T-cell (primary cell): ENCODE measurements around the gene RILP. TPM values are rescaled to one million over a fixed set of nuclear protein-coding genes. Genes with fewer than 3 reads are reported as not detected.
"Not testable (repeated sequence)": the region's sequence is repeated elsewhere in the genome, so short reads cannot be mapped to it uniquely, and the experiment has no call there.

Experiments used
- ATAC-seq, 4 experiments: fragments of 200-7000 bp in 3 of 4; fragments of 150-1000 bp in 1 of 4; cut with Tn5 transposase; replicated peaks in 1 of 4; 1 replicate in 3 of 4; 2 replicates in 1 of 4; pipeline ENCODE4 v1.10.0; 2021; ENCODE audit warnings: moderate library complexity in 3 of 4, mild to moderate bottlenecking in 2 of 4, moderate number of reproducible peaks in 1 of 4
- CTCF ChIA-PET, 2 donors: fragments of 300-600 bp; sonication (Branson Sonifier 250); formaldehyde crosslinking; loops; one replicate each; lab custom pipeline; 2022; ENCODE audit warnings: antibody characterized with exemption in 2 of 2; lab: Charles Lee
- POLR2A ChIA-PET, 2 donors: fragments of 300-600 bp; sonication (Branson Sonifier 250); formaldehyde crosslinking; loops; one replicate each; lab custom pipeline; 2022; ENCODE audit warnings: antibody characterized with exemption in 2 of 2; lab: Charles Lee
- DNase-seq, 35 experiments: peaks; one replicate each; pipeline versions ENCODE4 v3.0.0 to v3.0.0-alpha.2; 2013 to 2023
- H3K27ac ChIP-seq: one replicate; pipeline ENCODE4 v1.5.1; 2013; ENCODE audit warnings: low read length
- H3K27me3 ChIP-seq, 2 experiments: replicated peaks in 1 of 2; 1 replicate in 1 of 2; 2 replicates in 1 of 2; pipeline versions ENCODE4 v1.6.1 to v1.7.0; 2013; ENCODE audit warnings: low read length in 1 of 2, mixed read lengths in 1 of 2; ENCODE audit not compliant: control insufficient read depth in 2 of 2, insufficient read depth in 2 of 2; ENCODE audit errors: extremely low read depth in 1 of 2
- H3K36me3 ChIP-seq, 2 donors: 1 replicate in 1 of 2; 2 replicates in 1 of 2; pipeline versions ENCODE4 v1.6.1 to v1.7.0; 2013; ENCODE audit warnings: low read length in 1 of 2; ENCODE audit not compliant: control insufficient read depth in 2 of 2, insufficient read depth in 1 of 2; ENCODE audit errors: extremely low read depth in 1 of 2
- H3K4me1 ChIP-seq, 2 experiments: 1 replicate in 1 of 2; 2 replicates in 1 of 2; pipeline versions ENCODE4 v1.6.1 to v1.7.0; 2013; ENCODE audit warnings: low read length in 2 of 2, mixed read lengths in 1 of 2; ENCODE audit not compliant: insufficient read depth in 2 of 2, control insufficient read depth in 1 of 2; ENCODE audit errors: extremely low read depth in 1 of 2
- H3K4me3 ChIP-seq, 2 donors: 1 replicate in 1 of 2; 2 replicates in 1 of 2; pipeline versions ENCODE4 v1.5.1 to v1.7.0; 2013; ENCODE audit warnings: mild to moderate bottlenecking in 2 of 2, low read length in 1 of 2, moderate library complexity in 1 of 2; ENCODE audit not compliant: control insufficient read depth in 1 of 2; ENCODE audit errors: extremely low read depth in 1 of 2
- H3K9me3 ChIP-seq: 2 replicates; pipeline ENCODE4 v1.7.0; 2013
- H3K27ac Mint-ChIP-seq, 2 donors: one replicate each; pipeline ENCODE4 v1.8.0; 2020 to 2021; ENCODE audit warnings: mild to moderate bottlenecking in 2 of 2, mixed read lengths in 2 of 2
- H3K27me3 Mint-ChIP-seq, 2 donors: one replicate each; pipeline ENCODE4 v1.8.0; 2021 to 2022; ENCODE audit warnings: mixed read lengths in 2 of 2
- H3K36me3 Mint-ChIP-seq: one replicate; pipeline ENCODE4 v1.8.0; 2021; ENCODE audit warnings: mixed read lengths
- H3K4me1 Mint-ChIP-seq, 3 donors: one replicate each; pipeline ENCODE4 v1.8.0; 2020 to 2022; ENCODE audit warnings: mixed read lengths in 3 of 3, mild to moderate bottlenecking in 1 of 3
- H3K4me3 Mint-ChIP-seq, 3 donors: one replicate each; pipeline ENCODE4 v1.8.0; 2020 to 2022; ENCODE audit warnings: mild to moderate bottlenecking in 3 of 3, mixed read lengths in 3 of 3, moderate library complexity in 3 of 3
- H3K9me3 Mint-ChIP-seq, 3 donors: one replicate each; pipeline ENCODE4 v1.8.0; 2020 to 2022; ENCODE audit warnings: mixed read lengths in 3 of 3
- WGBS: methylation state at CpG from one replicate; pipeline ENCODE4 v1.1.5; 2013; ENCODE audit warnings: missing lambda C conversion rate; ENCODE audit not compliant: insufficient coverage; 5-methylcytosine and 5-hydroxymethylcytosine counted together
- total RNA-seq, 35 experiments: library from RNA in 6 of 35; stranded (reverse) in 6 of 35; fragments of 120-200 nt in 1 of 35; gene quantifications; one replicate each; pipeline versions ENCODE4 v1.2.1 to v1.2.4 and lab custom pipeline; 2013 to 2026

RILP gene
- total RNA-seq (1 to 10 TPM; 1.2 to 2.9 (median 2.0) TPM), total RNA-seq (lab: John Stamatoyannopoulos, UW) (0.81 to 6.6 (median 1.8) reads per million in 29 experiments)
- 2.8 TPM for total RNA-seq (2013)

- peak within 1 kb of the TSS; percentile 58 to 68 (median 65) for H3K4me3 Mint-ChIP-seq
- H3K4me1 ChIP-seq = peaks cover 11 to 33% of the 10 kb centered on the region in 2 experiments
- H3K36me3 ChIP-seq = peaks cover 25 to 50% of the 10 kb centered on the region in 2 donors
- CTCF ChIA-PET = interaction anchor here in 1 of 2 donors (0.7 to 2.1 kb wide), 4 partner anchors 19 to 71 kb away, joined by 3 to 16 read pairs (median 3); partner anchors contain the start of gene SLC43A2
- peak within 1 kb of the TSS; percentile 41 for H3K27ac ChIP-seq
- no peaks in the 10 kb centered on the region for H3K27me3 Mint-ChIP-seq
- H3K4me1 Mint-ChIP-seq = peaks cover 11 to 28% (median 16%) of the 10 kb centered on the region in 3 donors
- peak within 1 kb of the TSS; percentile 55 to 77 for H3K27ac Mint-ChIP-seq
- H3K9me3 Mint-ChIP-seq = no peaks in the 10 kb centered on the region
- POLR2A ChIA-PET = interaction anchor here in 1 of 2 donors (0.6 kb wide), 1 partner anchor 325 kb away, joined by 10 read pairs; no protein-coding TSS in a partner anchor
- peaks cover 21% of the 10 kb centered on the region for H3K36me3 Mint-ChIP-seq
- H3K9me3 ChIP-seq = no peaks in the 10 kb centered on the region
- H3K4me3 ChIP-seq = peak within 1 kb of the TSS; percentile 54 to 72
- peaks cover 0 to 7% of the 10 kb centered on the region in 2 experiments for H3K27me3 ChIP-seq
- ATAC-seq = peak; percentile 0 to 13 (median 8)
- WGBS = 90% methylated on average over 11 of the region's 23 CpGs
- no peak for DNase-seq
These were observed at the start of gene RILP for GRCh38 chr17:1649844-1650501. TSS of gene RILP (minus strand) at chr17:1649866. CDS start at chr17:1649804, 62 bp downstream.

GRCh38 chr17:1697681-1698080, 48.0 kb upstream of the RILP start:
- 78% methylated on average over 4 of the region's 5 CpGs for WGBS
- DNase-seq (no peak), ATAC-seq (no peak)
- Histone ChIP-seq H3K4me1 (no peaks in the 10 kb centered on the region), H3K4me3 (no peak overlapping the region), H3K36me3 (no peaks in the 10 kb centered on the region), H3K27me3 (peaks cover 0 to 11% of the 10 kb centered on the region in 2 experiments), H3K9me3 (no peaks in the 10 kb centered on the region), H3K27ac (no peak overlapping the region)
- POLR2A ChIA-PET = no interaction called here
- H3K27ac Mint-ChIP-seq = no peak overlapping the region
- no peaks in the 10 kb centered on the region for H3K36me3 Mint-ChIP-seq
- no peaks in the 10 kb centered on the region for H3K4me1 Mint-ChIP-seq
- CTCF ChIA-PET = interaction anchor here in 1 of 2 donors (0.7 kb wide), 1 partner anchor 131 kb away, joined by 6 read pairs; no protein-coding TSS in a partner anchor
- no peaks in the 10 kb centered on the region for H3K9me3 Mint-ChIP-seq
- no peak overlapping the region for H3K4me3 Mint-ChIP-seq
- H3K27me3 Mint-ChIP-seq = peaks cover 0 to 4% of the 10 kb centered on the region in 2 donors

- whole genome bisulfite sequencing = 87% methylated on average over 7 of the region's 8 CpGs
- ChIA-PET CTCF (no interaction called here), POLR2A (no interaction called here)
- Histone ChIP-seq H3K4me1 (no peaks in the 10 kb centered on the region), H3K4me3 (no peak overlapping the region), H3K27ac (no peak overlapping the region), H3K9me3 (no peaks in the 10 kb centered on the region), H3K27me3 (peaks cover 0 to 11% of the 10 kb centered on the region in 2 experiments), H3K36me3 (no peaks in the 10 kb centered on the region)
- H3K4me1 Mint-ChIP-seq = no peaks in the 10 kb centered on the region
- DNase-seq (no peak), ATAC-seq (no peak)
- H3K36me3 Mint-ChIP-seq = no peaks in the 10 kb centered on the region
- H3K27me3 Mint-ChIP-seq = peaks cover 2 to 4% of the 10 kb centered on the region in 2 donors
- no peaks in the 10 kb centered on the region for H3K9me3 Mint-ChIP-seq
- H3K4me3 Mint-ChIP-seq = no peak overlapping the region
- H3K27ac Mint-ChIP-seq = no peak overlapping the region
These were observed 45.7 kb upstream of the RILP start for GRCh38 chr17:1695365-1695764.

- Histone ChIP-seq H3K9me3 (no peaks in the 10 kb centered on the region), H3K4me3 (no peak overlapping the region), H3K4me1 (no peaks in the 10 kb centered on the region), H3K27me3 (peaks cover 0 to 11% of the 10 kb centered on the region in 2 experiments), H3K27ac (no peak overlapping the region), H3K36me3 (no peaks in the 10 kb centered on the region)
- Mint-ChIP-seq H3K27me3 (peaks cover 2 to 4% of the 10 kb centered on the region in 2 donors), H3K27ac (no peak overlapping the region), H3K9me3 (no peaks in the 10 kb centered on the region), H3K4me1 (no peaks in the 10 kb centered on the region), H3K36me3 (no peaks in the 10 kb centered on the region), H3K4me3 (no peak overlapping the region)
- ChIA-PET POLR2A (no interaction called here), CTCF (no interaction called here)
- WGBS = 75% methylated on average over 6 of the region's 7 CpGs
- no peak for ATAC-seq
- DNase-seq = no peak
These were observed 43.7 kb upstream of the RILP start for GRCh38 chr17:1693339-1693738.

GRCh38 chr17:1690544-1691221, 41.0 kb upstream of the RILP start:
- Histone ChIP-seq H3K27ac (no peak overlapping the region), H3K4me1 (no peaks in the 10 kb centered on the region), H3K4me3 (no peak overlapping the region), H3K36me3 (no peaks in the 10 kb centered on the region), H3K9me3 (no peaks in the 10 kb centered on the region), H3K27me3 (peaks cover 0 to 7% of the 10 kb centered on the region in 2 experiments)
- H3K27me3 Mint-ChIP-seq = peaks cover 2 to 4% of the 10 kb centered on the region in 2 donors
- no peak overlapping the region for H3K4me3 Mint-ChIP-seq
- 100% methylated on average over 1 of the region's 8 CpGs for WGBS
- ChIA-PET CTCF (no interaction called here), POLR2A (no interaction called here)
- peaks cover 0 to 2% (median 0%) of the 10 kb centered on the region in 3 donors for H3K4me1 Mint-ChIP-seq
- H3K36me3 Mint-ChIP-seq = no peaks in the 10 kb centered on the region
- ATAC-seq = no peak
- H3K27ac Mint-ChIP-seq = no peak overlapping the region
- no peak for DNase-seq
- no peaks in the 10 kb centered on the region for H3K9me3 Mint-ChIP-seq

- peaks cover 6 to 14% of the 10 kb centered on the region in 2 experiments for H3K4me1 ChIP-seq
- H3K36me3 Mint-ChIP-seq = peaks cover 12% of the 10 kb centered on the region
- H3K4me3 ChIP-seq, H3K36me3 ChIP-seq, H3K27ac ChIP-seq, H3K9me3 ChIP-seq, H3K27me3 Mint-ChIP-seq, H3K9me3 Mint-ChIP-seq, DNase-seq, H3K27me3 ChIP-seq, H3K4me3 Mint-ChIP-seq, H3K27ac Mint-ChIP-seq, CTCF ChIA-PET, ATAC-seq: not testable (repeated sequence)
- POLR2A ChIA-PET = interaction anchor here in 1 of 2 donors (1.3 kb wide), 1 partner anchor 28 kb away, joined by 3 read pairs; no protein-coding TSS in a partner anchor
- peaks cover 14 to 19% (median 18%) of the 10 kb centered on the region in 3 donors for H3K4me1 Mint-ChIP-seq
- no CpG with 5 or more reads among the region's 6 CpGs for WGBS
These were observed 38.7 kb upstream of the RILP start for GRCh38 chr17:1688405-1688804.
